HCT116 (cell line): ENCODE data around the gene KRT79. TPM values are rescaled to one million over a fixed set of nuclear protein-coding genes. Genes with fewer than 3 reads are reported as not detected.

Experiments used
- ATAC-seq: fragments of 200-7000 bp; cut with Tn5 transposase; 2 replicates; pipeline ENCODE4 v1.9.1; 2020; ENCODE audit warnings: mild to moderate bottlenecking, moderate library complexity
- BruUV-seq: library from RNA; stranded (reverse); fragments of 400-500 nt; replicated peaks from 2 replicates; lab custom pipeline; 2021; lab: Mats Ljungman, UMichigan
- CTCF ChIA-PET: fragments of 300-600 bp; sonication (Branson Sonifier 250); formaldehyde crosslinking; loops from one replicate; lab custom pipeline; 2021; ENCODE audit warnings: antibody characterized with exemption; lab: Charles Lee
- POLR2A ChIA-PET: fragments of 300-600, 350-600 bp; sonication (Branson Sonifier 250); formaldehyde crosslinking; loops from one replicate; lab custom pipeline; 2021; ENCODE audit warnings: antibody characterized with exemption; lab: Charles Lee
- RAD21 ChIA-PET, 2 experiments: fragments of 300-600 bp; sonication (Branson Sonifier 250); formaldehyde crosslinking; loops; one replicate each; lab custom pipeline; 2023; ENCODE audit warnings: low total read pairs in 2 of 2; ENCODE audit not compliant: uncharacterized antibody in 2 of 2, unreplicated experiment in 2 of 2, low non-redundant PET in 1 of 2; lab: Charles Lee
- DNase-seq: peaks from one replicate; pipeline ENCODE4 v3.0.0-alpha.2; 2010; ENCODE audit warnings: low read depth, low spot score
- H2AFZ ChIP-seq: fragments of 200-600 bp; shearing (Covaris generic), sonication (generic); 2 replicates; pipeline ENCODE4 v1.6.1; 2017; ENCODE audit warnings: low read depth, mixed run types, mixed read lengths, antibody characterized with exemption, low read length; ENCODE audit not compliant: poor library complexity, severe bottlenecking
- H3K27ac ChIP-seq: 2 replicates; pipeline ENCODE4 v1.5.1; 2012; ENCODE audit warnings: low read depth, low read length
- H3K27me3 ChIP-seq: fragments of 200-600 bp; sonication (generic); 2 replicates; pipeline ENCODE4 v1.6.1; 2016; ENCODE audit warnings: mixed run types, low read length, mixed read lengths; ENCODE audit not compliant: insufficient read depth
- H3K36me3 ChIP-seq, 2 experiments: fragments of 200-500 bp in 1 of 2; fragments of 200-600 bp in 1 of 2; sonication (Bioruptor generic) in 1 of 2; sonication (generic) in 1 of 2; 2 replicates each; pipeline versions ENCODE4 v1.5.1 to v1.6.1; 2014 to 2016; ENCODE audit warnings: low read length in 2 of 2, inconsistent platforms in 1 of 2, mixed read lengths in 1 of 2, mixed run types in 1 of 2; ENCODE audit not compliant: insufficient read depth in 2 of 2, control insufficient read depth in 1 of 2
- H3K4me1 ChIP-seq, 2 experiments: fragments of 200-600 bp in 1 of 2; sonication (generic) in 1 of 2; 2 replicates each; pipeline versions ENCODE4 v1.5.1 to v1.6.1; 2012 to 2017; ENCODE audit warnings: low read length in 2 of 2, inconsistent platforms in 1 of 2, mild to moderate bottlenecking in 1 of 2, mixed read lengths in 1 of 2, mixed run types in 1 of 2, moderate library complexity in 1 of 2; ENCODE audit not compliant: insufficient read depth in 2 of 2, control insufficient read depth in 1 of 2
- H3K4me2 ChIP-seq: fragments of 200-600 bp; sonication (generic); 2 replicates; pipeline ENCODE4 v1.6.1; 2017; ENCODE audit warnings: mixed run types, low read length, mixed read lengths
- H3K4me3 ChIP-seq, 2 experiments: fragments of 200-600 bp in 1 of 2; sonication (generic) in 1 of 2; replicated peaks in 1 of 2; 2 replicates each; pipeline ENCODE4 v1.5.1; 2011 to 2016; ENCODE audit warnings: low read length in 2 of 2, control low read depth in 1 of 2, low read depth in 1 of 2, mild to moderate bottlenecking in 1 of 2, mixed read lengths in 1 of 2, mixed run types in 1 of 2
- H3K79me2 ChIP-seq: fragments of 200-600 bp; sonication (generic); 2 replicates; pipeline ENCODE4 v1.6.1; 2017; ENCODE audit warnings: mild to moderate bottlenecking, mixed run types, low read length, moderate library complexity, mixed read lengths; ENCODE audit not compliant: insufficient read depth
- H3K9ac ChIP-seq: fragments of 200-600 bp; sonication (generic); 2 replicates; pipeline ENCODE4 v1.6.1; 2016; ENCODE audit warnings: low read length, mixed read lengths
- H3K9me2 ChIP-seq: fragments of 200-600 bp; sonication (generic), shearing (Covaris generic); 2 replicates; pipeline ENCODE4 v1.6.1; 2017; ENCODE audit warnings: mixed run types, mild to moderate bottlenecking, moderate library complexity; ENCODE audit not compliant: insufficient read depth
- H3K9me3 ChIP-seq, 2 experiments: fragments of 200-500 bp in 1 of 2; fragments of 200-600 bp in 1 of 2; sonication (Bioruptor generic) in 1 of 2; sonication (generic) in 1 of 2; 2 replicates each; pipeline ENCODE4 v1.6.1; 2014 to 2017; ENCODE audit warnings: low read length in 2 of 2, mixed read lengths in 2 of 2, inconsistent platforms in 1 of 2, low read depth in 1 of 2, mild to moderate bottlenecking in 1 of 2, mixed run types in 1 of 2, moderate library complexity in 1 of 2; ENCODE audit not compliant: control insufficient read depth in 1 of 2, insufficient read depth in 1 of 2
- H4K20me1 ChIP-seq: fragments of 200-600 bp; sonication (generic), shearing (Covaris generic); 2 replicates; pipeline ENCODE4 v1.6.1; 2017; ENCODE audit warnings: mixed run types, mild to moderate bottlenecking, moderate library complexity; ENCODE audit not compliant: insufficient read depth
- CEBPB ChIP-seq: IDR thresholded peaks from 2 replicates; pipeline ENCODE4 v1.6.1; 2012; ENCODE audit warnings: low read depth
- EGR1 ChIP-seq: IDR thresholded peaks from 2 replicates; pipeline ENCODE4 v1.6.1; 2012; ENCODE audit warnings: low read depth
- EZH2 ChIP-seq: fragments of 200-600 bp; sonication (generic); IDR thresholded peaks from 2 replicates; pipeline ENCODE4 v1.6.1; 2017; ENCODE audit warnings: antibody characterized with exemption, mixed run types
- RAD21 ChIP-seq: IDR thresholded peaks from 2 replicates; pipeline ENCODE4 v1.6.1; 2012; ENCODE audit warnings: low read depth, mild to moderate bottlenecking
- SIN3A ChIP-seq: IDR thresholded peaks from 2 replicates; pipeline ENCODE4 v1.6.1; 2012; ENCODE audit warnings: low read depth
- SRF ChIP-seq: IDR thresholded peaks from 2 replicates; pipeline ENCODE4 v1.6.1; 2012; ENCODE audit warnings: low read depth
- TCF7L2 ChIP-seq: IDR thresholded peaks from 2 replicates; pipeline ENCODE4 v1.7.0; 2011; ENCODE audit warnings: borderline replicate concordance, inconsistent platforms; ENCODE audit not compliant: insufficient read depth, insufficient read length; ENCODE audit errors: extremely low read depth
- ZFX ChIP-seq: fragments of 450-650 bp; IDR thresholded peaks from 2 replicates; pipeline ENCODE4 v1.6.1; 2017
- ZNF274 ChIP-seq: fragments of 200-500 bp; sonication (Bioruptor generic); IDR thresholded peaks from 2 replicates; pipeline ENCODE4 v1.6.1; 2014; ENCODE audit warnings: mild to moderate bottlenecking, low read depth, low read length, inconsistent platforms
- intact Hi-C: fragments of 100-400 bp; cut with micrococcal nuclease; formaldehyde crosslinking; loops from 2 replicates; pipeline ENCODE4 v1.10.0; 2022
- total RNA-seq: library from RNA; stranded (reverse); gene quantifications from one replicate; pipeline ENCODE4 v1.2.1, GENCODE V29; 2021; ENCODE audit not compliant: unreplicated experiment
- TF ChIP-seq, protein P1 (sequence below): IDR thresholded peaks from 2 replicates; pipeline ENCODE4 v1.6.1; 2012

The KRT79 gene
- total RNA-seq, 1 experiment from 2014 or later = not detected

DNA sequence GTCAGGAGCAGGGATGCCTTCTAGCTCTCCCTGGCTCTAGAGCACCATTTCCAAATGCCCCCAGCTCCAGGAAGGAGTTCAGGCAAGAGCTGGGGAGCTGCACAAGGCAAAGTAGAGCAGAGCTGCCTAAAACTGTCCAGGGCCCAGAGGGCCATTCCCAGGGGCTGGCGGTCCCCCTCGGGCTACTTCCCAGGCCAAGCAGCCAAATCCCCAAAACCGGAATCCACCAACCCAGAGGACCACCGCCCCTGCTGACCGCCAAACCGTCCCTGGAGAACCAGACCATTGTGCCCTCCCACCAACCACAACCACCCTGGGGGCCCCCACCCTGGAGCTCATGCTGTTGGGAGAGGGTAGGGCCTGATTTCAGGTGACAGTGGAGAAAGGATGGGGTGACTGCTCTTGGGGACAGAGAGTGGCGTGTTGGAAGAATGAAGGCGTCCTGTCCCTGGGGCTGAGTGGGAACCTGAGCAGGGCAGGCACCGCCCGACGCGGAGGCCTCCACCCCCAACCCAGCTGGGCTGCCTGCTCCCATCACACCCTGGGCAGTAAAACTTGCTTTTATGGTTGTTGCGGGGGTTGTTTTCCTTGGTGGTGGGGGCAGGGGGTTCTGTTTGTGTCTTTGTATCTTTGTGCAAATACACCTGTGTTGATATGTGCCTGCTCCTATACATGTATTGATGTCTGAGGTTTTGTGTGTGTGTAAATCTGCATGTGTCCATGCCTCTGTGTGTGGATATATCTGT is 38.7 kb upstream of the KRT79 start:
- peak overlapping the region; percentile 91 for H3K4me2 ChIP-seq
- H3K79me2 ChIP-seq = no peaks in the 10 kb centered on the region
- peak overlapping the region; percentile 78 for H3K9ac ChIP-seq
- no peaks in the 10 kb centered on the region for H3K9me2 ChIP-seq
- ATAC-seq = no peak
- intact Hi-C loops = loop anchor here (5.0 kb wide), 4 partner anchors 546 to 726 kb away; no protein-coding TSS in a partner anchor
- no peaks in the 10 kb centered on the region for H4K20me1 ChIP-seq
- H2AFZ ChIP-seq = no peak overlapping the region
- no peak overlapping the region for H3K4me3 ChIP-seq
- TF ChIP-seq RAD21 (no peak), SRF (no peak), EGR1 (no peak), ZFX (no peak), ZNF274 (no peak), TCF7L2 (no peak), EZH2 (no peak), SIN3A (no peak), CEBPB (no peak)
- TF ChIP-seq, protein P1, sequence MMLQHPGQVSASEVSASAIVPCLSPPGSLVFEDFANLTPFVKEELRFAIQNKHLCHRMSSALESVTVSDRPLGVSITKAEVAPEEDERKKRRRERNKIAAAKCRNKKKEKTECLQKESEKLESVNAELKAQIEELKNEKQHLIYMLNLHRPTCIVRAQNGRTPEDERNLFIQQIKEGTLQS = no peak
- TF ChIP-seq, all 23 proteins: peak for 0
- Histone ChIP-seq H3K27ac (peak overlapping the region; percentile 81), H3K9me3 (no peaks in the 10 kb centered on the region), H3K27me3 (no peaks in the 10 kb centered on the region), H3K4me1 (peaks cover 62 to 82% of the 10 kb centered on the region in 2 experiments), H3K36me3 (no peaks in the 10 kb centered on the region)
- RAD21 ChIA-PET = no interaction called here
- CTCF ChIA-PET = interaction anchor here (1.1 to 2.5 kb wide), 4 partner anchors 108 to 500 kb away, joined by 5 to 17 read pairs (median 12); no protein-coding TSS in a partner anchor
- DNase-seq = no peak
- BruUV-seq = no TSS peak
- POLR2A ChIA-PET = interaction anchor here (1.6 to 6.2 kb wide), 2 partner anchors 725 to 728 kb away, joined by 4 to 48 read pairs; no protein-coding TSS in a partner anchor
